ENCODE measurements around the gene EIF3D. TPM values are rescaled to one million over a fixed set of nuclear protein-coding genes. Genes with fewer than 3 reads are reported as not detected.

Gene EIF3D
- total RNA-seq, 2 experiments from 2014 or later, result 389 to 392 TPM

DNA sequence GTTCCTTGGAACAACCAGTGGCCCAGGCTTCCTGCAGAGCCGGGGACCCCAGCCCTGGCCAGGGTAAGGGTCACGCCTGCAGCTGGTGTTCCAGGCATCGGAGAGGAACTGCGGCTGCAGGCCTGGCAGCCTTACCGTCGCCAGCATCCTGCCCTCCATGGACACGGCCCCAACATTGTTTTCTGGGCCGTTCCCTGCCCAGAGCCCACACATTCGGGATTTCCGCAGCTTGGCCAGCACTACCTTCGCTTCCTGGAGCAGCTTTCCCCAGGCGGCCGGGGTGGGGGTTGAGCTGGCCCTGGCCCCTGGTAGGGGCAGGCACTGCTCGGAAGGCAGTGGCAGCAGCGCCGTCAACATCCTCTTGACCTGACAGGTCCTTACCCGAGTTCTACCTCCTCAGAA lies 65.2 kb downstream of the EIF3D start:
- TF ChIP-seq, protein P1, sequence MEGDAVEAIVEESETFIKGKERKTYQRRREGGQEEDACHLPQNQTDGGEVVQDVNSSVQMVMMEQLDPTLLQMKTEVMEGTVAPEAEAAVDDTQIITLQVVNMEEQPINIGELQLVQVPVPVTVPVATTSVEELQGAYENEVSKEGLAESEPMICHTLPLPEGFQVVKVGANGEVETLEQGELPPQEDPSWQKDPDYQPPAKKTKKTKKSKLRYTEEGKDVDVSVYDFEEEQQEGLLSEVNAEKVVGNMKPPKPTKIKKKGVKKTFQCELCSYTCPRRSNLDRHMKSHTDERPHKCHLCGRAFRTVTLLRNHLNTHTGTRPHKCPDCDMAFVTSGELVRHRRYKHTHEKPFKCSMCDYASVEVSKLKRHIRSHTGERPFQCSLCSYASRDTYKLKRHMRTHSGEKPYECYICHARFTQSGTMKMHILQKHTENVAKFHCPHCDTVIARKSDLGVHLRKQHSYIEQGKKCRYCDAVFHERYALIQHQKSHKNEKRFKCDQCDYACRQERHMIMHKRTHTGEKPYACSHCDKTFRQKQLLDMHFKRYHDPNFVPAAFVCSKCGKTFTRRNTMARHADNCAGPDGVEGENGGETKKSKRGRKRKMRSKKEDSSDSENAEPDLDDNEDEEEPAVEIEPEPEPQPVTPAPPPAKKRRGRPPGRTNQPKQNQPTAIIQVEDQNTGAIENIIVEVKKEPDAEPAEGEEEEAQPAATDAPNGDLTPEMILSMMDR (IDR thresholded peaks at IDR 0.05), result no peak
- Mint-ChIP-seq H3K9me3 (no peaks in the 10 kb centered on the region), H3K27me3 (no peaks in the 10 kb centered on the region), H3K4me3 (no peak overlapping the region), H3K4me1 (ENCODE audit: low read depth) (peaks cover 21% of the 10 kb centered on the region), H3K36me3 (ENCODE audit: low read depth) (peaks cover 1% of the 10 kb centered on the region), H3K27ac (no peak overlapping the region)
- ChIA-PET POLR2A (interaction anchor here (1.1 kb wide), 1 partner anchor 83 kb away, joined by 4 read pairs; no protein-coding TSS in a partner anchor), CTCF (interaction anchor here (2.0 to 14.1 kb wide), 2 partner anchors 9 to 163 kb away, joined by 5 to 152 read pairs; no protein-coding TSS in a partner anchor)
- intact Hi-C loops (cut with micrococcal nuclease), result no loop called here
- no peak for DNase-seq
- ATAC-seq, result no peak

DNA sequence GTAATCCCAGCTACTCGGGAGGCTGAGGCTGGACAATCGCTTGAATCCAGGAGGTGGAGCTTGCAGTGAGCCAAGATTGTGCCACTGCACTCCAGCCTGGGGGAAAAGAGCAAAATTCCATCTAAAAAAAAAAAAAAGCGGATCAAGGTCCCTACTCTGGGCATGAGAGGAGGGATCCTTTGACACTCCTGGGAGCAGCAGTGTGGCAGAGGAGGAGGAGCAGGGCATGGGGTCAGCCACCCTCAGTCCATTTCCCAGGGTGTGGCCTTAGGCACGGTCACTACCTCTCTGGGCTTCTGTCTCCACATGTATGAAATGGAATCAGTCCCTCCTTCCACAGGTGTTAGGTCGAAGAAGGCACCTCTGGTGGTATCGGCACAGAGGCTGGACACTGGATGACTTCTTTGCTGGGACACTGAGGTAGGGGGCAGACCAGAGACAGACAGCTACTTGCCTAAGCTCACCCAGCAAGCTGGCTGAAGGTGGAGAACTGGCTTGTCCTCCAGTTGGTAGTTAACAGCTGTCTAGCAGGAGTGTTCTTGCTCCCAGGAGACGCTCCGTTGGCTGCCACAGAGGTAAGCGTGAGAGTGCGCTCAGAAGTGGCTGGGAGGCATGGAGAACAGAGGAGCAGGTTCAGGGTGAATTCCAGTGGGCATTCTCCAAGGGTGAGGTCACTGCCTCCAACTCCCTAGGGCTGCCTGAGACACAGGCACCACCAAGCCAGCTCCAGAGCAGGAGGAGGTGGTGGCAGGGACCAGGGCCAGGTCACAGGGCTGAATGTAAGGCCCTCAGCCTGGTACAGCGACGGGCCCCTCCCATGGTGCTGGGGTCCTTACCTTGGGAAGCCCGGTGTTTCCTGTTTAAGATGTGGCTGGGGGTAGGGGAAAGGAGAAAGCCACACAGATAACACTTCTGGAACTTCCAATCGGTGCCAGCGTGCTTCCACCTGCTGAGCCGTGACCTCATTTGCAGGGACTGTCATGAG lies 67.0 kb downstream of the EIF3D start:
- POLR2A ChIA-PET, result no interaction called here
- Mint-ChIP-seq H3K27ac (no peak overlapping the region), H3K4me3 (no peak overlapping the region), H3K27me3 (no peaks in the 10 kb centered on the region), H3K36me3 (ENCODE audit: low read depth) (no peaks in the 10 kb centered on the region), H3K9me3 (no peaks in the 10 kb centered on the region), H3K4me1 (ENCODE audit: low read depth) (peaks cover 6% of the 10 kb centered on the region)
- TF ChIP-seq, protein P1 (IDR thresholded peaks at IDR 0.05), result no peak
- CTCF ChIA-PET, result no interaction called here
- ATAC-seq (no peak), DNase-seq (no peak)
- intact Hi-C loops (cut with micrococcal nuclease), result no loop called here

Other genes with a start within 250 kb of the EIF3D start
- 100 to 1,000 TPM; 624 to 679 TPM for gene MYH9, start 141.2 kb downstream of the EIF3D start, total RNA-seq
- gene TXN2, start 47.5 kb downstream of the EIF3D start, total RNA-seq, result 100 to 1,000 TPM in 1 of 2 experiments, 10 to 100 TPM in 1; 96.5 to 101 TPM
- gene FOXRED2, start 22.1 kb downstream of the EIF3D start, total RNA-seq, result 10 to 100 TPM; 16.7 to 17.5 TPM
- gene CACNG2, start 174.6 kb upstream of the EIF3D start, total RNA-seq, result not detected
- 10 to 100 TPM; 20.0 to 21.9 TPM for gene IFT27, start 247.0 kb upstream of the EIF3D start, total RNA-seq

Data from activated CD8-positive, alpha-beta T cell treated with anti-CD3 and anti-CD28 coated beads for 36 hours (primary cell).